Motor neuron (in vitro differentiated cells): ENCODE measurements around the gene MAML2. TPM values are rescaled to one million over a fixed set of nuclear protein-coding genes. Genes with fewer than 3 reads are reported as not detected.

Source experiments
- ATAC-seq, 8 experiments: fragments of 200-7000 bp; cut with Tn5 transposase; replicated peaks in 6 of 8; 2 replicates each; pipeline ENCODE4 v1.8.0; 2021; ENCODE audit warnings: mild to moderate bottlenecking in 8 of 8, moderate library complexity in 8 of 8
- H3K27ac ChIP-seq, 2 donors: fragments of 250-450 bp; sonication (Bioruptor Pico); 2 replicates each; pipeline ENCODE4 v1.9.0; 2021; ENCODE audit warnings: antibody characterized with exemption in 2 of 2, mild to moderate bottlenecking in 2 of 2, moderate library complexity in 1 of 2
- H3K4me1 ChIP-seq, 2 donors: fragments of 250-450 bp; sonication (Bioruptor Pico); replicated peaks in 1 of 2; 2 replicates each; pipeline ENCODE4 v1.6.1; 2021; ENCODE audit warnings: antibody characterized with exemption in 2 of 2, mild to moderate bottlenecking in 2 of 2, moderate library complexity in 1 of 2
- H3K4me3 ChIP-seq, 5 donors: fragments of 250-450 bp; sonication (Bioruptor Pico); 2 replicates each; pipeline ENCODE4 v1.9.0; 2021; ENCODE audit warnings: antibody characterized with exemption in 5 of 5, mild to moderate bottlenecking in 5 of 5, moderate library complexity in 4 of 5
- WGBS, 10 experiments: fragments of 450-650 bp; shearing (Covaris generic); methylation state at CpG; one replicate each; pipeline ENCODE4 v1.0.0; 2022; 5-methylcytosine and 5-hydroxymethylcytosine counted together
- in situ Hi-C, 9 experiments: fragments of 400-800 bp; cut with MboI; loops; one replicate each; pipeline ENCODE4 v1.15.0; 2021; ENCODE audit warnings: low sequenced_read_pairs in 9 of 9, low pct_unique_long_range_greater_than_20kb in 2 of 9; ENCODE audit not compliant: unreplicated experiment in 9 of 9
- total RNA-seq, 8 experiments: library from RNA; unstranded; fragments of 300-600 nt; gene quantifications; 2 replicates each; pipeline versions ENCODE4 v1.2.3 to v1.2.4, GENCODE V29; 2022

MAML2 gene
- total RNA-seq, 8 experiments from 2014 or later, result 4.9 to 21.2 (median 6.4) TPM

DNA sequence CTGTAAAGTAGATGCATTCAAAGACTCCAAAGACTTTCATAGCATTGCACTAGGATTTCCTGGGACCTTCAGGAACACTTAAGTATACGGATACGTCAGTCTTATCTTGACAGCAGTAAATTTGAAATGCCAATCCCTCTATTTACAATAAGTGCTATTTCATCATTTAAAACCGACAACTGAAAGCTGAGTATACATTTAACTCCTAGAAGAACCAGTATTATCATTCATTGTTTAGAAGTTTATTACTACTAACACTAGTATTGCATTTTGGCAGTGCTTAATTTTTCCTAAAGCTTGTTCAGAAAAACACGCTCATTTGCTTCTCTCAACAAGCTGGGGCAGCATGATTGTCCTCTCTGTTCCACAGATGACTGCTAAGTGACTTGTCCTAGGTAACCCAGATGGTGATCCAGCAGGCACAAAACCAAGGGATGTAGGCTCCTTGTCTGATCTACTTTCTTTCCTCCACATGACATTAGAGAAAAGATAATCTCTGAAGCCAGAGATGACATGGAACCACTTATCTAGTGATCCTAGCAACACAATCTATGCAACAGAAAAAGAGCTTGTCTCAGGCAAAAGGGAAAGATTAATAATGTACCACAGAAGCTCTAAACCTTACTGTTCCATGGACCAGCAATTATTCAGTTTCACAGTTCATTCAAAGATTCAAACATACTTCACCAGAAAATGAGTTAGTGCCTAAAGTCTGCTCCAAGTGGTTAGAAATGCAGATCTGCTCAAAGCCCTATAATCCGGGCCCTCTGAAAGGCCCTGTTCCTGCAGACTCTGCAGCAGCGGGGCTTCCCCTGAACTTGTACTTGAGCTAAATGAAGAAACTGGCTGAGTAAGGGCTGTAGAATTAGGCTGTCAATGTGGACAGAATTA is 5.2 kb downstream of the MAML2 start:
- ATAC-seq, result no peak
- 68 to 100% (median 83%) methylated on average over 2 to 6 of the region's 6 CpGs for WGBS, 10 experiments
- in situ Hi-C loops, result loop anchor here in 6 of 9 experiments (25.0 kb wide), 2 partner anchors 275 to 300 kb away; no protein-coding TSS in a partner anchor
- Histone ChIP-seq H3K4me3 (peak overlapping the region in 1 of 5 donors; percentile 26), H3K27ac (no peak overlapping the region), H3K4me1 (peaks cover 75 to 85% of the 10 kb centered on the region in 2 donors)

GRCh38 chr11:96335388-96335787 is 7.6 kb downstream of the MAML2 start:
- Histone ChIP-seq H3K4me1 (peaks cover 69 to 81% of the 10 kb centered on the region in 2 donors), H3K27ac (peak overlapping the region; percentile 13 to 63), H3K4me3 (no peak overlapping the region)
- in situ Hi-C loops, result loop anchor here in 6 of 9 experiments (25.0 kb wide), 2 partner anchors 273 to 298 kb away; no protein-coding TSS in a partner anchor
- WGBS, 10 experiments, result 67 to 92% (median 83%) methylated on average over 1 to 4 of the region's 4 CpGs; no CpG with 5 or more reads in 1 of the 10 experiments
- ATAC-seq, result peak in 6 of 8 experiments; percentile 15 to 83 (median 74)

- 82 to 100% (median 97%) methylated on average over 1 to 4 of the region's 4 CpGs; no CpG with 5 or more reads in 3 of the 10 experiments for WGBS, 10 experiments
- no peak overlapping the region for H3K27ac ChIP-seq
- no peak overlapping the region for H3K4me3 ChIP-seq
- in situ Hi-C loops, result loop anchor here in 6 of 9 experiments (25.0 kb wide), 2 partner anchors 272 to 297 kb away; no protein-coding TSS in a partner anchor
- ATAC-seq, result no peak
- H3K4me1 ChIP-seq, result peaks cover 66 to 80% of the 10 kb centered on the region in 2 donors
Observed at GRCh38 chr11:96334219-96334618, 8.8 kb downstream of the MAML2 start.

DNA sequence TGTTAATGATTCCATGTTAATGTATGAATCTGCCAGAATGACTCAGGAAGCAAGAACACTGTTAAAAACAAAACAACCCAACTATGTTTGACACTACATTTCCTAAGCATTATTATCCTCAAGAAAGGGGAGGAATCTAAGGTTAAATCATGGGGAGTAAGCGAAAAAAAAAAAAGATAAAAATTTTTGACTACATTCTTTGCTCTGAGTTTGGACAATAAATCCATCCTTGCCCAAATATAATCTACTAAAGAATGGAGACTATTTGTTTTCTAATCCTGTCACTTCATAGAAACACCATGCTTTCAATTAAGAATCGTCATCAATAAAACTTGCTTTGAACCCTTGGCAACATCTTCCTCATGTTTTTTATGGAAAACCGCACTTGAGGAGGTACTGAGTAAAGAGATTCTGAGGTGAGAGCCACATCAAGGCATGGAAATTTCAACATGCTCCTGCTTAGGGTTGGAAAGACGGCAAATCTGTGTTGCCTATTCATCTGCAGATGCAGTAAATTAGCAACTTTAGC is 9.7 kb downstream of the MAML2 start:
- H3K4me3 ChIP-seq, result no peak overlapping the region
- H3K27ac ChIP-seq, result no peak overlapping the region
- peaks cover 66 to 80% of the 10 kb centered on the region in 2 donors for H3K4me1 ChIP-seq
- 0 to 56% (median 35%) methylated on average over 3 to 4 of the region's 4 CpGs; no CpG with 5 or more reads in 3 of the 10 experiments for WGBS, 10 experiments
- ATAC-seq, result peak in 3 of 8 experiments; percentile 18 to 74 (median 58)
- in situ Hi-C loops, result loop anchor here in 6 of 9 experiments (25.0 kb wide), 2 partner anchors 271 to 296 kb away; no protein-coding TSS in a partner anchor

GRCh38 chr11:96332126-96332771 is 10.7 kb downstream of the MAML2 start:
- peaks cover 57 to 76% of the 10 kb centered on the region in 2 donors for H3K4me1 ChIP-seq
- WGBS, 10 experiments, result 33 to 79% (median 64%) methylated on average over 1 to 7 of the region's 8 CpGs; no CpG with 5 or more reads in 1 of the 10 experiments
- peak in 6 of 8 experiments; percentile 18 to 82 (median 48) for ATAC-seq
- in situ Hi-C loops, result loop anchor here in 6 of 9 experiments (25.0 kb wide), 2 partner anchors 270 to 295 kb away; no protein-coding TSS in a partner anchor
- H3K4me3 ChIP-seq, result no peak overlapping the region
- peak overlapping the region in 1 of 2 donors; percentile 0 for H3K27ac ChIP-seq

DNA sequence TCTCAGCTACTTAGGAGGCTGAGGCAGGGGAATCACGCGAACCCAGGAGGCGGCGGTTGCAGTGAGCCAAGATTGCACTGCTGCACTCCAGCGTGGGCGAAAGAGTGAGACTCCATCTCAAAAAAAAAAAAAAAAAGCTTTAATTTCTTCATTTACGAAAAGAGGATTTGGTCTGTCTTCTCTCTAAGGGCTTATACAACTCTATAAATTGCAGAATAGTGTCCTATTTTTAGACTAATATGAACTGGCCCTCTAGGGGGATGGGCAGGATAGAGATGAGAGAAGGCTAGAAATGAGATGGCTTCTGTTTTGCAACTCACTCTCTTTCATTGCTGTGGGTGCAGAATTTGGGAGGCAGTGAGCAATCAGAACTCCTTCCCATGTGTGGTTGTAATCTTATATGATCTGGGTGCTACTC is 11.3 kb downstream of the MAML2 start:
- in situ Hi-C loops, result loop anchor here in 6 of 9 experiments (25.0 kb wide), 2 partner anchors 269 to 294 kb away; no protein-coding TSS in a partner anchor

DNA sequence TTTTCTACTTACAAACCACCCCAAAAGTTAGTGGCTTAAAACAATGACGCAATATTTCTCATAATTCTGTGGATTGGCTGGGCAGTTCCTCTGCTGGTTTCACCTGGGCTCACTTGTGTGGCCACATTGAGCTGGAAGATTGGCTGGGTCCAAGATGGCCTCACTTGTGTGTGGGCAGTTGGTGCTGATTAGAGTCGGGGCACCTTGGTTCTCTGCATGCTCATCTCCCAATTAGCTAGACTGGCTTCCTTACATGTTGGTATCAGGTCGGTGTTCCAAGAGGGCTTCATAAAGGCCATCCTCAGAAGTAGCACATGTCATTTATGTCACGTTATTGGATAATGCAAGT is 12.5 kb downstream of the MAML2 start:
- WGBS, 10 experiments, result 80 to 100% (median 100%) methylated on average over 1 to 4 of the region's 4 CpGs; no CpG with 5 or more reads in 1 of the 10 experiments
- no peak overlapping the region for H3K27ac ChIP-seq

More for the DNA sequence above, 11.3 kb downstream of the MAML2 start:
- H3K4me3 ChIP-seq, result no peak overlapping the region
- H3K4me1 ChIP-seq, result peaks cover 55 to 71% of the 10 kb centered on the region in 2 donors
- WGBS, 10 experiments, result 83 to 100% (median 96%) methylated on average over 1 to 7 of the region's 7 CpGs; no CpG with 5 or more reads in 1 of the 10 experiments
- peak in 4 of 8 experiments; percentile 2 to 28 (median 14) for ATAC-seq
- H3K27ac ChIP-seq, result peak overlapping the region in 1 of 2 donors; percentile 0

DNA sequence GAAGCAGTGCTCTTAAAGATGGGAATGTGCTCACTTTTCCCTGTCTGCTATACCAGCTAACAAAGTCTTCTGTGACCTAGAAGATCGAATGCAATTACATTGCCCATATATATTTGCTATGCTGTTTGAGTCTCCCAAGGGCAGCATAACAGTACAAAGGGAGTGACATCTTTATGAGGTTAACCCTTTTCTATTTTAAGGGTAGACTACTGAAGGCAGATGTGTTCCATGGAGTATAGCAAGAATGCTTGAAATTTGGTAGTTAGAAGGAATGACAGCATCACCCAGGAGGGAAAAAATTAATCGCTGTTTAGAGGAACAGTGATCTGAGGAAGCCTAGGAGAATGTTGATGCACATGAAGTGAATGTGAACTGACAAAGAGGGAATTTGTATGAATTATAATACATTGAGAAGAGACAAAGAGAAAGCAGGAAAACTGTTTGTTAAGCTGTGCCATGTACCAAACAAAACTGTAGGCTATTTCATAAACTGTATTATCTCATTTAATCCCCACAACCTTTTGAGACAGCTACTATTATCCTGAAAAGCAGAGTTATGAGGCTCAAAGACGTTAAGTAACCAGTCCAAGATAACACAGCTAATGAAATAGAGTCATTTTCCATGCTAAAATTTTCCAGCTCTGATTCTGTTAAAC is 13.0 kb downstream of the MAML2 start:
- WGBS, 10 experiments, result 64 to 100% (median 77%) methylated on average over 1 to 3 of the region's 3 CpGs
- no peak overlapping the region for H3K27ac ChIP-seq
- H3K4me1 ChIP-seq, result peaks cover 43 to 53% of the 10 kb centered on the region in 2 donors
- H3K4me3 ChIP-seq, result no peak overlapping the region
- in situ Hi-C loops, result loop anchor here in 6 of 9 experiments (25.0 kb wide), 2 partner anchors 268 to 293 kb away; no protein-coding TSS in a partner anchor
- ATAC-seq, result peak in 4 of 8 experiments; percentile 20 to 74 (median 48)

More for the DNA sequence above, 12.5 kb downstream of the MAML2 start:
- Histone ChIP-seq H3K4me1 (peaks cover 46 to 58% of the 10 kb centered on the region in 2 donors), H3K4me3 (no peak overlapping the region)
- ATAC-seq, result no peak
- in situ Hi-C loops, result loop anchor here in 6 of 9 experiments (25.0 kb wide), 2 partner anchors 268 to 293 kb away; no protein-coding TSS in a partner anchor

DNA sequence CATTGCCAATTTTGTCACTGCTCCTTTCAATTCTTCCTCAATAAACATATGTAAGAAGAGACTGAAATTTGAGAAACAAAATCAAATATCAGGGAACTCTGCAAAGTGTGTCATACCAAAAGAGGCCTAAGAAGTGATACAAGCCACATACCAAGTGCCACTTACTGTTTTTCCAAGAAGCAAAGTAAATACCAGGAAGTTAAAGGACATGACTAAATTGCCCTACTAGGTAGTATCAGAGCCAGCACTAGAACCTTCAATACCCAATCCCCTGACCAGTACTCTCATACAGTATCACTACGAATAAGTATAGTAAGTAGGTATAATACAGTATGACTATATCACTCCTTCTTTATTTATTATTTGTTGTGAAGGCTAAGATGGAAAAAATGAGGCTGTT is 13.6 kb downstream of the MAML2 start:
- Histone ChIP-seq H3K4me3 (no peak overlapping the region), H3K4me1 (peaks cover 40 to 48% of the 10 kb centered on the region in 2 donors), H3K27ac (no peak overlapping the region)
- no peak for ATAC-seq
- 38 to 100% (median 100%) methylated on average over 1 of the region's 1 CpG; no CpG with 5 or more reads in 5 of the 10 experiments for WGBS, 10 experiments
- in situ Hi-C loops, result loop anchor here in 6 of 9 experiments (25.0 kb wide), 2 partner anchors 267 to 292 kb away; no protein-coding TSS in a partner anchor

GRCh38 chr11:96328395-96329010 is 14.5 kb downstream of the MAML2 start:
- no peak for ATAC-seq
- 53 to 95% (median 71%) methylated on average over 3 to 8 of the region's 8 CpGs for WGBS, 10 experiments

GRCh38 chr11:96326959-96327358 is 16.0 kb downstream of the MAML2 start:
- ATAC-seq, result no peak
- 81 to 100% (median 89%) methylated on average over 1 to 7 of the region's 7 CpGs for WGBS, 10 experiments
- in situ Hi-C loops, result loop anchor here in 6 of 9 experiments (25.0 kb wide), 2 partner anchors 265 to 290 kb away; no protein-coding TSS in a partner anchor
- Histone ChIP-seq H3K4me3 (no peak overlapping the region), H3K27ac (no peak overlapping the region), H3K4me1 (peaks cover 23 to 33% of the 10 kb centered on the region in 2 donors)

More at GRCh38 chr11:96328395-96329010, 14.5 kb downstream of the MAML2 start:
- H3K4me1 ChIP-seq, result peaks cover 37 to 47% of the 10 kb centered on the region in 2 donors
- no peak overlapping the region for H3K27ac ChIP-seq
- in situ Hi-C loops, result loop anchor here in 6 of 9 experiments (25.0 kb wide), 2 partner anchors 266 to 291 kb away; no protein-coding TSS in a partner anchor
- no peak overlapping the region for H3K4me3 ChIP-seq
